DMS153 treated with DMSO at 0.1 percent for 48 hours (cell line): ENCODE measurements around the gene RAB35.

Experiments
- DNase-seq: peaks from one replicate; lab custom pipeline; 2025; ENCODE audit not compliant: unreplicated experiment; lab: John Stamatoyannopoulos, UW

The RAB35 gene

GRCh38 chr12:120109570-120110267, 6.8 kb downstream of the RAB35 start:
- DNase-seq, result no peak

GRCh38 chr12:120106151-120106550, 10.4 kb downstream of the RAB35 start:
- DNase-seq, result no peak

GRCh38 chr12:120103371-120103770, 13.2 kb downstream of the RAB35 start:
- no peak for DNase-seq

GRCh38 chr12:120103044-120103338, 13.6 kb downstream of the RAB35 start:
- no peak for DNase-seq

GRCh38 chr12:120102189-120103043, 14.1 kb downstream of the RAB35 start:
- no peak for DNase-seq

GRCh38 chr12:120101617-120102016, 14.9 kb downstream of the RAB35 start:
- no peak for DNase-seq

GRCh38 chr12:120101182-120101581, 15.4 kb downstream of the RAB35 start:
- DNase-seq, result no peak

- DNase-seq, result no peak
Measured at GRCh38 chr12:120100630-120101029, 15.9 kb downstream of the RAB35 start.

- DNase-seq, result no peak
Measured at GRCh38 chr12:120099738-120100137, 16.8 kb downstream of the RAB35 start.

GRCh38 chr12:120098756-120099470, 17.6 kb downstream of the RAB35 start:
- DNase-seq, result no peak

- DNase-seq, result no peak
Measured at GRCh38 chr12:120096671-120097202, 19.8 kb downstream of the RAB35 start.

- DNase-seq, result no peak
Measured at GRCh38 chr12:120095736-120096135, 20.8 kb downstream of the RAB35 start.

GRCh38 chr12:120095331-120095730, 21.2 kb downstream of the RAB35 start:
- no peak for DNase-seq

- no peak for DNase-seq
Measured at GRCh38 chr12:120094485-120094884, 22.1 kb downstream of the RAB35 start.

- DNase-seq, result no peak
Measured at GRCh38 chr12:120093592-120094355, 22.8 kb downstream of the RAB35 start.

- no peak for DNase-seq
Measured at GRCh38 chr12:120093336-120093591, 23.3 kb downstream of the RAB35 start.

GRCh38 chr12:120092551-120093335, 23.8 kb downstream of the RAB35 start:
- no peak for DNase-seq

GRCh38 chr12:120091371-120092090, 25.0 kb downstream of the RAB35 start:
- DNase-seq, result no peak

- DNase-seq, result no peak
Measured at GRCh38 chr12:120090626-120091295, 25.8 kb downstream of the RAB35 start.
